HG03095 (cell line): Measurements from ENCODE around the gene NPC1.
A peak's percentile ranks its signal among the peaks of the same experiment; 100 is the strongest.
"Not testable (repeated sequence)": the region's sequence is repeated elsewhere in the genome, so short reads cannot be mapped to it uniquely, and the experiment has no call there.

Experiments used
- ATAC-seq: cut with Tn5 transposase; IDR thresholded peaks from one replicate; pipeline ENCODE4 v1.9.1; 2021; ENCODE audit warnings: moderate library complexity; ENCODE audit not compliant: unreplicated experiment

The NPC1 gene

GRCh38 chr18:23586249-23587196 lies at the start of gene NPC1:
Gene NPC1 (minus strand): TSS chr18:23586506. CDS start chr18:23586343, 163 bp downstream.
- peak; percentile 89 for ATAC-seq

- ATAC-seq: no peak
Observed at GRCh38 chr18:23636071-23636399, 49.7 kb upstream of the NPC1 start.

- ATAC-seq: no peak
Observed at GRCh38 chr18:23635283-23636070, 49.2 kb upstream of the NPC1 start.

DNA sequence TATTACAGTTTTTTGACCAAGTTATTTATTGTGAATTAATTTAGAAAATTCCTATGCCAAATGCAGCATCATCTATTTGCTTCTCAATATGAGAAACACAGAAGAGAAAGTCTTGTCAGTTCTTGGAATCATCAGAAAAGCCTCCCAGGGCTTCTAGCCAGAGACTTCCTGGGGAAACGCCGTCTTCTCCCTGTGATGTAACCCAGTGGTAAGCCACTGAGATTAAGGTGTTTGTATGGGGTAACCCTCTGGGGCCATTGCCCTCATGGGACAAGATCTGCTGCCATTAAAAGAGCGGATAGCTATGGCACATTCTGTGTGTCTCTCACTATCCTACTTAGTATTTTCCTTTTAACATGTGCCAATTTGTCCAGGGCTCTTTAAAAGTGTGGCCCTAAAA lies 48.4 kb upstream of the NPC1 start:
- ATAC-seq: no peak

- no peak for ATAC-seq
Observed at GRCh38 chr18:23632615-23633014, 46.3 kb upstream of the NPC1 start.

- ATAC-seq: no peak
Observed at GRCh38 chr18:23631746-23632145, 45.4 kb upstream of the NPC1 start.

- ATAC-seq: no peak
Observed at GRCh38 chr18:23631312-23631711, 45.0 kb upstream of the NPC1 start.

DNA sequence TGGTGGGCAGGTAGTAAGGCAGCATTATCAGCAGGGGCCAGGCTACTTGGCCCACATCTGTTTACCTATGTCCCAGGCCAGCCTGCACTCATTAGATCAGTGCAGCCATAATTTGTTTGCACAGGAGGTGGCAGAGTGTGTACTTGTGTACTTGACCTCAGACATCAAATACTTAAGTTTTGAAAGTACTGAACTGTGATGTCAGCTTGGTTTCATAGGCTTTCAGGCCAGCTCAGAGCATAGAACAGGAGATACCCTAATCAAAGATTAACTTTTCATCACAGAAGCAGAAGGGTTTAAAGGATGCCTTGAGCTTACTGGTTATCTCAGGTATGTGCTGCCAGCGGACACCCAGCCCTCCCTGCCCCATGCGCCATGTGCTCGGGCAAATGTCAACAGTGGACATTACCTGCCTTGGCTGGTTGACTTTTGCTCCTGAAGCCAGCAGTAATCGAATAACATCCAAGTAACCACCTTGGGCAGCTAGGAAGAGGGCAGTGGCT lies 43.2 kb upstream of the NPC1 start:
- ATAC-seq: peak; percentile 92

DNA sequence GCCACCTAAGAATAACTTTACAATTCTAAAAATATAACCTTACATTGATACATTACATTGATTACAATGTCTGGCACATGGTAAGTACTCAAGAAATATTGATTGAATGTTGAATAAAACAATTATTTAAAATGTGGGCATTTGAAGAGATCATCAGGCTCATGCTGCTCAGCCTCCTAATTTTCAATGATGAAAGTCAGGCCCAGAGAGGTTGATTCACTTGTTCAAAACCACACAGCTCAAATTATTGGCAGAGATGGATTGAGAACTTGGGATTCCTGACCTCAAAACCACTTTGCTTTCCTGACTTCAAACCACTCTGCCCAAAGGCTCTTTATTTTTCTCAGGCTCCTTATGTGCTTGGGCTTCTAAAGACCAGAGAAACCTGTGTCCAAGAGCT lies 41.7 kb upstream of the NPC1 start:
- ATAC-seq: no peak

- no peak for ATAC-seq
Observed at GRCh38 chr18:23627321-23627720, 41.0 kb upstream of the NPC1 start.

DNA sequence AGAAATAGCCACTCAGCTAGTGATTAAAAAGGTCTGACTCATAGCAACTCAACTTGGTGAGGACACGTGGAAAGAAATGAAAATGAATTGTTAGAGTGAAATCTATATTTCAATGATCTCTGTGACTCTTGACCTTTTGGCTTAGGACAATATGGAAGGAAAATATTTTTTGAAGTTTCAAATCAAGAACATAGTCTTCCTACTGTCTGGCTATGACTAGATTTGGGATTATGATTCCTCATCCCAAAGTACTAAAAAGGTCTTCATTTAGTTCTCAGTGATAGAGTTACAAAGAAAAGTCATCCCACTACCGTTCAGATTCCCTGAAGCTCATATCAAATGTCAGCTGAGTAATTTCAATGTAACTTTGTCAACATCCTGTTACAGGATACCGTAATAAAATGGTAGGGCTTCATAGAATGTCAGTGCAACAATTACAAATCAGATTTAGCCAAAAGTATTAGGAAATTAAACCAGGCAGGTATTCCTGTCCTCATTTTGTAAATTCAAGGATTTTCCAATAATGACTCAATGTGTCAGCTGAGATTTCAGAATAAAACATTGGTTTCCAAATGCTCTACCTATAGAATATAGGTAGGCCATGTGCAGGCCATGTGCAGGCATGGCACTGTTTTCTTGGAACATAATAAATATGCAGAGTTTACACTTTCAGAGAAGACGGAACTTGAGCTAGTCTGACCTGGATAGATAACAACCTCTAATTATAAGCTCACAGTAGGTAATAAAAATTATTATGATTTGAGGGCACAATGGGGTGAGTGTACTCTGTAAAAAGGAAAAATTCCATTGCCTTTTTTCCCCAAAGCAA lies 40.4 kb upstream of the NPC1 start:
- no peak for ATAC-seq

GRCh38 chr18:23623040-23623439 lies 36.7 kb upstream of the NPC1 start:
- ATAC-seq: no peak

DNA sequence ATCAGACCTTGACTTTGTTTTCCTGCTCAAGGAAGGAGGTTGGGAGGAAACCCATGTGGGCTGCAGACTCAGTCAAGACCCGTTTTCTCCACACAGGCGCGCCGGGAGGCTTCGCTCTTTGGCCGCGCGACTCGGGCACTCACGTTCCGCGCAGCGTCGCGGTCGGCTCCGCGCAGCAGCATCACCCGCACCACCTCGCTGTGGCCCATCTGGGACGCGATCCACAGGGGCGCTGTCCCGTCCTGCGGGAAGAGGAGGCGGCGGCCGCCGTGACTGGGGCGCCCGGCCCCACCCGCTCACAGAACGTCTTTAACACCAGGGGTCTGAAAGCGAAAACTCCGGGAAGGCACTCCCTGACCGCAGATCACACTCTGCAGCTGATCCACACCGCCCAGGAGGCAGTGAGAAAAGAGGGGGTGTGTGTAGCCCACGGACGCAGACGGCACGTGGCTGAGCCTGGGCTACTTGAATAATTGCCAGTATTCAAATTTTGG lies 33.1 kb upstream of the NPC1 start:
- ATAC-seq: no peak

- no peak for ATAC-seq
Observed at GRCh38 chr18:23618862-23619387, 32.6 kb upstream of the NPC1 start.

- no peak for ATAC-seq
Observed at GRCh38 chr18:23617412-23618014, 31.2 kb upstream of the NPC1 start.

DNA sequence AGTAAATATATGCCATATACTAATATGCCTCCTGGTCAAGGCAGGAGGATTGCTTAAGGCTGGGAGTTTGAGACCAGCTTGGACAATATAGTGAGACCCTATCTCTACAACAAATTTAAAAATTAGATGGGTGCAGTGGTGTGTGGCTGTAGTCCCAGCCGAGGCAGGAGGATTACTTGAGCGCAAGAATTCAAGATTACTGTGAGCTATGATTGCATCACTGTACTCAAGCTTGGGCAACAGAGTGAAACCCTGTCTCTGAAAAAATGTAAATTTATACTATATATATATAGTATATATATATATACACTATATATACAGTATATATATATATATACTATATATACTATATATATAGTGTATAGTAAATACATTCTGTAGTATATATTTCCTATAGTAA lies 30.0 kb upstream of the NPC1 start:
- ATAC-seq: no peak

DNA sequence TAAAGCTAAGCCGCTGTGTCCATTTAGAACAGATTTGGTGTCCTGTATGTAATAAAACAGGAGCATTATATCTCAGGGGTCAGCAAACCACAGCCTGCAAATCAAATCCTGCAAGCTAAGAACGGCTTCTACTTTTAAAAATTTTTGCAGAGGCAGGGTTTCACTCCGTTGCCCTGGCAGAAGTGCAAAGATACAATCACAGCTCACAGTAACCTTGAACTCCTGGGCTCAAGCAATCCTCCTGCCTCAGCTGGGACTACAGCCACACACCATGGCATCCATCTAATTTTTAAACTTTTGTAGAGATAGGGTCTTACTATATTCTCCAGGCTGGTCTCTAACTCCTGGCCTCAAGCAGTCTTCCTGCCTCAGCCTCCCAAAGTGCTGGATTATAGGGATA lies 28.6 kb upstream of the NPC1 start:
- ATAC-seq: no peak

- no peak for ATAC-seq
Observed at GRCh38 chr18:23614413-23614812, 28.1 kb upstream of the NPC1 start.

GRCh38 chr18:23613091-23613475 lies 26.8 kb upstream of the NPC1 start:
- ATAC-seq: not testable (repeated sequence)

DNA sequence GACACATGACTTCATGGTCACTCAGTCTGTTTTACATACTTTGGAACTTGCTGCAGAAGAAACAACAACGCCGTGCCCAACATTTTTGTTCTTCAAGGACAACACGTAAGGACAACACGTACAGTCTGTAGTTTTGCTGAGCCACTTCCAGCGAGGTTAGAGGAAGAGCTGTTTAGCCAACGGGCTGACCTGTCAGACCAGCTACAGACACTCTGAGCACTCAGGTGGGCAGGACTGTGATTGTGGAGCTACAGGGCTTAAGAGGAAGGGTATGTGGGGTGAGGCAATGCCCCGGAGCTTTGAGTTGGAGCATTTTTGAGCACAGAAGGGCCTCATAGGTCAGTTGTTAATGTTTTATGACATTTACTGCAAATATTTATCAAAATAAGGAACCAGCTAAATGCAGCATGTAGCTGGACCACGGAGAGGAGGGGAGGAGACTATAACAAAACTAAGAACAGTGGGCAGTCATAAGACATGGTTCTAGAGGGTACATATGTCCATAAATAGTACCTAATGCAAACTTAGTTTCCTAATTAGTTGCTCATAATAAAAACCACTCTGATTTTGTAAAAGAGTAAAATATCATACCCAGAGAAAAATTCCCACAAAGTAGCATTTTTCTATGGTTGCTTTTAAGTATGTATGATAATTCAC lies 26.3 kb upstream of the NPC1 start:
- no peak for ATAC-seq
